GM23248 (cell line): ENCODE data around the gene GAST.
"Not testable (repeated sequence)": the region's sequence is repeated elsewhere in the genome, so short reads cannot be mapped to it uniquely, and the experiment has no call there.

Experiments used
- EZH2 ChIP-seq: fragments of 200-600 bp; sonication (generic); IDR thresholded peaks from 2 replicates; pipeline ENCODE4 v1.6.1; 2018; ENCODE audit warnings: antibody characterized with exemption, mild to moderate bottlenecking; ENCODE audit not compliant: insufficient read depth, poor library complexity, severe bottlenecking
- EZH2phosphoT487 ChIP-seq: fragments of 200-600 bp; sonication (generic); IDR thresholded peaks from 2 replicates; pipeline ENCODE4 v1.6.1; 2018; ENCODE audit warnings: antibody characterized with exemption, moderate library complexity, mild to moderate bottlenecking, low read depth; ENCODE audit not compliant: insufficient read depth

GRCh38 chr17:41675157-41676057 lies 36.7 kb upstream of the GAST start:
- TF ChIP-seq EZH2, EZH2phosphoT487: not testable (repeated sequence)
